Gastroesophageal sphincter (tissue), 3 donors: ENCODE data around the gene C9orf72.

ENCODE experiments used
- CTCF ChIP-seq, 4 experiments: fragments of 200-600 bp in 2 of 4; fragments of 450-650 bp in 2 of 4; sonication (generic) in 1 of 4; IDR thresholded peaks; one replicate each; pipeline ENCODE4 v1.5.1; 2017 to 2019; ENCODE audit warnings: antibody characterized with exemption in 4 of 4, mild to moderate bottlenecking in 2 of 4, moderate library complexity in 2 of 4
- POLR2A ChIP-seq, 2 donors: fragments of 450-650 bp; IDR thresholded peaks; one replicate each; pipeline ENCODE4 v1.6.1; 2017; ENCODE audit warnings: antibody characterized with exemption in 2 of 2, mild to moderate bottlenecking in 2 of 2, moderate library complexity in 1 of 2

- no peak for TF ChIP-seq POLR2A (IDR thresholded peaks at IDR 0.05)
- no peak for TF ChIP-seq CTCF (IDR thresholded peaks at IDR 0.05)
Observed at GRCh38 chr9:27518006-27518405, 55.3 kb downstream of the C9orf72 start.
